Measurements from ENCODE around the gene DYRK2. TPM values are rescaled to one million over a fixed set of nuclear protein-coding genes. Genes with fewer than 3 reads are reported as not detected.

The DYRK2 gene
- polyA plus RNA-seq, 3 donors = 7.5 to 12.5 (median 9.7) TPM

- H2AFZ ChIP-seq (ENCODE audit: insufficient read depth, low read depth, low read length, poor library complexity, severe bottlenecking) = no peak overlapping the region
Measured at GRCh38 chr12:67624355-67624754, 24.2 kb upstream of the DYRK2 start.

GRCh38 chr12:67625004-67625403, 23.5 kb upstream of the DYRK2 start:
- no peaks in the 10 kb centered on the region for H3K4me1 ChIP-seq (ENCODE audit: control insufficient read depth in 1 of 2, insufficient read depth in 2 of 2, low read length in 2 of 2)
- no peak overlapping the region for H3K4me3 ChIP-seq (replicated peaks in 1 of 3; ENCODE audit: low read depth in 2 of 3, low read length in 3 of 3)
- no peaks in the 10 kb centered on the region for H3K36me3 Mint-ChIP-seq
- intact Hi-C loops (cut with micrococcal nuclease) = no loop called here
- H3K27me3 ChIP-seq (ENCODE audit: control insufficient read depth in 2 of 2, insufficient read depth in 2 of 2, low read length in 2 of 2) = no peaks in the 10 kb centered on the region
- no peak overlapping the region for H3K4me2 ChIP-seq (replicated peaks; ENCODE audit: extremely low read depth, low read length, poor library complexity, severe bottlenecking)
- H3K79me2 ChIP-seq (ENCODE audit: insufficient read depth, low read length) = no peaks in the 10 kb centered on the region
- no peaks in the 10 kb centered on the region for H3K4me1 Mint-ChIP-seq
- H3K9ac ChIP-seq (ENCODE audit: insufficient read depth, low read length, poor library complexity, severe bottlenecking) = no peak overlapping the region
- H3K27ac ChIP-seq (ENCODE audit: low read depth in 1 of 2, low read length in 2 of 2) = no peak overlapping the region
- no peak overlapping the region for H3K27ac Mint-ChIP-seq
- no peak for DNase-seq
- peaks cover 0 to 3% (median 0%) of the 10 kb centered on the region in 3 donors for H3K27me3 Mint-ChIP-seq (ENCODE audit: low read depth in 3 of 3)
- H3K4me3 Mint-ChIP-seq = no peak overlapping the region
- H3K36me3 ChIP-seq (replicated peaks in 1 of 2; ENCODE audit: control insufficient read depth in 1 of 2, insufficient read depth in 2 of 2, low read length in 2 of 2) = no peaks in the 10 kb centered on the region
- H3K9me3 Mint-ChIP-seq = peaks cover 0 to 5% (median 0%) of the 10 kb centered on the region in 7 donors
- no peak overlapping the region for H2AFZ ChIP-seq (ENCODE audit: insufficient read depth, low read depth, low read length, poor library complexity, severe bottlenecking)
- no peak for TF ChIP-seq CTCF (IDR thresholded peaks at IDR 0.05)
- no CpG with 5 or more reads among the region's 1 CpG for WGBS (ENCODE audit: insufficient coverage)
- no peaks in the 10 kb centered on the region for H4K20me1 ChIP-seq (ENCODE audit: insufficient read depth, low read length)
- H3K9me3 ChIP-seq (replicated peaks in 1 of 2; ENCODE audit: control insufficient read depth in 1 of 2, insufficient read depth in 1 of 2, low read length in 2 of 2) = no peaks in the 10 kb centered on the region

More at GRCh38 chr12:67624355-67624754, 24.2 kb upstream of the DYRK2 start:
- no peak overlapping the region for H3K27ac ChIP-seq (ENCODE audit: low read depth in 1 of 2, low read length in 2 of 2)
- no peak overlapping the region for H3K4me2 ChIP-seq (replicated peaks; ENCODE audit: extremely low read depth, low read length, poor library complexity, severe bottlenecking)
- no peaks in the 10 kb centered on the region for H3K36me3 ChIP-seq (replicated peaks in 1 of 2; ENCODE audit: control insufficient read depth in 1 of 2, insufficient read depth in 2 of 2, low read length in 2 of 2)
- Mint-ChIP-seq H3K27ac (no peak overlapping the region), H3K27me3 (ENCODE audit: low read depth in 3 of 3) (peaks cover 0 to 3% (median 0%) of the 10 kb centered on the region in 3 donors), H3K4me1 (no peaks in the 10 kb centered on the region), H3K36me3 (no peaks in the 10 kb centered on the region), H3K9me3 (peaks cover 0 to 5% (median 0%) of the 10 kb centered on the region in 7 donors), H3K4me3 (no peak overlapping the region)
- WGBS (ENCODE audit: insufficient coverage) = 100% methylated on average over 3 of the region's 6 CpGs
- no peak overlapping the region for H3K4me3 ChIP-seq (replicated peaks in 1 of 3; ENCODE audit: low read depth in 2 of 3, low read length in 3 of 3)
- intact Hi-C loops (cut with micrococcal nuclease) = no loop called here
- no peak for TF ChIP-seq CTCF (IDR thresholded peaks at IDR 0.05)
- no peak overlapping the region for H3K9ac ChIP-seq (ENCODE audit: insufficient read depth, low read length, poor library complexity, severe bottlenecking)
- no peaks in the 10 kb centered on the region for H4K20me1 ChIP-seq (ENCODE audit: insufficient read depth, low read length)
- DNase-seq = no peak
- no peaks in the 10 kb centered on the region for H3K27me3 ChIP-seq (ENCODE audit: control insufficient read depth in 2 of 2, insufficient read depth in 2 of 2, low read length in 2 of 2)
- H3K9me3 ChIP-seq (replicated peaks in 1 of 2; ENCODE audit: control insufficient read depth in 1 of 2, insufficient read depth in 1 of 2, low read length in 2 of 2) = no peaks in the 10 kb centered on the region
- no peaks in the 10 kb centered on the region for H3K79me2 ChIP-seq (ENCODE audit: insufficient read depth, low read length)
- H3K4me1 ChIP-seq (ENCODE audit: control insufficient read depth in 1 of 2, insufficient read depth in 2 of 2, low read length in 2 of 2) = no peaks in the 10 kb centered on the region

Measured in CD14-positive monocyte (primary cell).